K562 (cell line): Measurements from ENCODE around the gene ZC3H8. TPM values are rescaled to one million over a fixed set of nuclear protein-coding genes. Genes with fewer than 3 reads are reported as not detected.
A peak's percentile ranks its signal among the peaks of the same experiment; 100 is the strongest.

Experiments
- BCOR ChIP-seq: fragments of 450-650 bp; IDR thresholded peaks from 2 replicates; pipeline ENCODE4 v1.6.1; 2016
- CGGBP1 ChIP-seq: fragments of 250-450 bp; sonication (Bioruptor Pico); IDR thresholded peaks from 2 replicates; pipeline ENCODE4 v1.9.0; 2021; ENCODE audit warnings: mild to moderate bottlenecking
- CXXC5 ChIP-seq: fragments of 250-450 bp; sonication (Bioruptor Pico); IDR thresholded peaks from 2 replicates; pipeline ENCODE4 v1.8.0; 2022; ENCODE audit warnings: inconsistent platforms, mild to moderate bottlenecking, moderate library complexity
- DLX4 ChIP-seq: fragments of 250-450 bp; sonication (Bioruptor Pico); IDR thresholded peaks from 2 replicates; pipeline ENCODE4 v1.6.1; 2021; ENCODE audit warnings: mild to moderate bottlenecking
- DPF2 ChIP-seq: fragments of 450-650 bp; IDR thresholded peaks from 2 replicates; pipeline ENCODE4 v1.6.1; 2016
- ELK3 ChIP-seq: fragments of 450-650 bp; formaldehyde crosslinking; IDR thresholded peaks from 2 replicates; pipeline ENCODE4 v1.4.0; 2020; ENCODE audit warnings: mild to moderate bottlenecking
- ETV6 ChIP-seq, 3 experiments: fragments of 150-350 bp in 1 of 3; sonication (generic) in 1 of 3; formaldehyde crosslinking in 1 of 3; IDR thresholded peaks; 2 replicates each; pipeline versions ENCODE4 v1.6.1 to v1.8.0; 2014 to 2022; ENCODE audit warnings: borderline replicate concordance in 2 of 3, low read depth in 2 of 3, antibody characterized with exemption in 1 of 3, low read length in 1 of 3, mild to moderate bottlenecking in 1 of 3, missing genetic modification reagents in 1 of 3
- EWSR1 ChIP-seq: fragments of 450-650 bp; IDR thresholded peaks from 2 replicates; pipeline ENCODE4 v1.6.1; 2018; ENCODE audit warnings: borderline replicate concordance, mild to moderate bottlenecking, low read depth, moderate library complexity; ENCODE audit not compliant: partially characterized antibody
- FIP1L1 ChIP-seq: fragments of 200-400 bp; formaldehyde crosslinking; IDR thresholded peaks from 2 replicates; pipeline ENCODE4 v1.6.1; 2018; ENCODE audit warnings: mild to moderate bottlenecking, low read depth, low read length; ENCODE audit not compliant: poor library complexity, severe bottlenecking
- GTF2A2 ChIP-seq: IDR thresholded peaks from 2 replicates; pipeline ENCODE4 v1.6.1; 2016; ENCODE audit warnings: mild to moderate bottlenecking, missing genetic modification characterization, missing compliant biosample characterization
- KDM1A ChIP-seq, 2 experiments: fragments of 450-650 bp; IDR thresholded peaks; 2 replicates each; pipeline ENCODE4 v1.6.1; 2016; ENCODE audit warnings: mild to moderate bottlenecking in 2 of 2
- MED1 ChIP-seq: sonication (generic); formaldehyde crosslinking; IDR thresholded peaks from 2 replicates; pipeline ENCODE4 v1.8.1; 2023; ENCODE audit warnings: missing genetic modification reagents, borderline replicate concordance
- MTA2 ChIP-seq: fragments of 450-650 bp; IDR thresholded peaks from 2 replicates; pipeline ENCODE4 v1.6.1; 2016; ENCODE audit warnings: low read depth
- PATZ1 ChIP-seq: fragments of 250-450 bp; sonication (Bioruptor Pico); IDR thresholded peaks from 2 replicates; pipeline ENCODE4 v1.5.0; 2020; ENCODE audit warnings: mild to moderate bottlenecking, borderline replicate concordance
- POLR2B ChIP-seq: fragments of 450-650 bp; IDR thresholded peaks from 2 replicates; pipeline ENCODE4 v1.6.1; 2018; ENCODE audit warnings: low read depth; ENCODE audit not compliant: partially characterized antibody
- SRF ChIP-seq, 2 experiments: fragments of 250-450, 450-650 bp in 1 of 2; sonication (Bioruptor Pico) in 1 of 2; sonication (generic) in 1 of 2; formaldehyde crosslinking; IDR thresholded peaks; 2 replicates each; pipeline versions ENCODE4 v1.5.0 to v1.5.1; 2020 to 2022; ENCODE audit warnings: mild to moderate bottlenecking in 1 of 2, missing genetic modification reagents in 1 of 2
- TBP ChIP-seq: optimal IDR thresholded peaks from 2 replicates; pipeline ENCODE3; 2011; ENCODE audit warnings: low read depth, low read length, improper control_type of control experiment
- TCF7 ChIP-seq: sonication (generic); IDR thresholded peaks from 2 replicates; pipeline ENCODE4 v1.6.1; 2016; ENCODE audit warnings: antibody characterized with exemption, borderline replicate concordance
- USF1 ChIP-seq: sonication (generic); formaldehyde crosslinking; IDR thresholded peaks from 2 replicates; pipeline ENCODE4 v1.9.0; 2022; ENCODE audit warnings: mild to moderate bottlenecking, missing genetic modification reagents
- ZFPM2 ChIP-seq: fragments of 250-450 bp; sonication (Bioruptor Pico); IDR thresholded peaks from 2 replicates; pipeline ENCODE4 v1.5.1; 2022; ENCODE audit warnings: mild to moderate bottlenecking
- ZNF124 ChIP-seq: sonication (generic); formaldehyde crosslinking; IDR thresholded peaks from 2 replicates; pipeline ENCODE4 v1.8.1; 2022; ENCODE audit warnings: missing genetic modification reagents
- ZNF175 ChIP-seq: fragments of 200-800 bp; sonication (Bioruptor generic); IDR thresholded peaks from 2 replicates; pipeline ENCODE4 v1.6.1; 2016; ENCODE audit warnings: low read depth, mild to moderate bottlenecking, missing genetic modification characterization, missing compliant biosample characterization
- ZNF695 ChIP-seq: fragments of 450-650 bp; formaldehyde crosslinking; IDR thresholded peaks from 2 replicates; pipeline ENCODE4 v1.4.0; 2020; ENCODE audit warnings: mild to moderate bottlenecking, moderate library complexity
- ZNF785 ChIP-seq: fragments of 250-450 bp; sonication (Bioruptor Pico); IDR thresholded peaks from 2 replicates; pipeline ENCODE4 v1.4.0; 2020; ENCODE audit warnings: mild to moderate bottlenecking
- polyA plus RNA-seq, 8 experiments: library from polyadenylated mRNA; depleted of rRNA in 4 of 8; stranded (reverse) in 5 of 8; unstranded in 3 of 8; fragments of >200 nt; fragmentation: Nextera tagmentation in 2 of 8; fragmentation: Illumina TruSeq in 1 of 8; extraction: Ambion mirVana in 2 of 8; extraction: Trizol in 1 of 8; gene quantifications; 2 replicates each; pipeline versions ENCODE4 v1.2.1 to v1.2.3, GENCODE V29; 2011 to 2014; ENCODE audit warnings: inconsistent platforms in 1 of 8, missing spikeins in 1 of 8
- total RNA-seq, 7 experiments: library from RNA; depleted of rRNA in 6 of 7; stranded (reverse); fragments of >200 nt in 6 of 7; fragmentation: Illumina TruSeq in 2 of 7; extraction: Trizol in 2 of 7; gene quantifications; 2 replicates each; pipeline versions ENCODE4 v1.2.1 to v1.2.3, GENCODE V29; 2011 to 2021; ENCODE audit warnings: low replicate concordance in 1 of 7

Gene ZC3H8
- total and polyA plus RNA-seq, 9 of the 15 experiments (the other 6 are each of a cell fraction or from before 2014, with no cell fraction given) = 11.6 to 41.5 (median 27.5) TPM

GRCh38 chr2:112275311-112275886 is 20.6 kb upstream of the ZC3H8 start, which contains the start of gene ZC3H6 (continued):
- peak; percentile 70; the same call in 1 of the 2 replicates for TF ChIP-seq ZNF175
- TF ChIP-seq ELK3 (CRISPR knock-in tag) = no peak
- TF ChIP-seq USF1 (CRISPR knock-in tag) = peak; percentile 45
- TF ChIP-seq ZNF695 (CRISPR knock-in tag) = no peak
- no peak for TF ChIP-seq MED1 (CRISPR knock-in tag)
- peak in 1 of 2 experiments; percentile 56; a peak in 1 of 4 replicates for TF ChIP-seq ETV6 (IDR thresholded peaks at IDR 0.05; ENCODE audit: borderline replicate concordance in 1 of 2, low read depth in 2 of 2, low read length in 1 of 2)
- TF ChIP-seq ETV6 (CRISPR knock-in tag; IDR thresholded peaks at IDR 0.05; ENCODE audit: borderline replicate concordance) = no peak; the same call in 1 of the 2 replicates
- TF ChIP-seq MTA2 = peak; percentile 33; the same call in 1 of the 2 replicates
- peak in 1 of 2 experiments; percentile 67; a peak in 1 of 4 replicates for TF ChIP-seq SRF (CRISPR knock-in tag; IDR thresholded peaks at IDR 0.05)
- TF ChIP-seq ZNF785 (CRISPR knock-in tag) = no peak
- peak; percentile 41; the same call in 1 of the 2 replicates for TF ChIP-seq DPF2
- TF ChIP-seq GTF2A2 (tag) = peak; percentile 83
- TF ChIP-seq POLR2B = peak; percentile 84
- no peak for TF ChIP-seq EWSR1
- 0 out of 2 replicates have a peak, but pooled peaks have one; percentile 70 for TF ChIP-seq TCF7
- TF ChIP-seq ZNF124 (CRISPR knock-in tag) = no peak
- peak; percentile 96 for TF ChIP-seq TBP
- TF ChIP-seq CGGBP1 = 0 out of 2 replicates have a peak, but pooled peaks have one; percentile 40
- no peak for TF ChIP-seq ZFPM2 (CRISPR knock-in tag)
- no peak for TF ChIP-seq KDM1A (IDR thresholded peaks at IDR 0.05)
- 0 out of 2 replicates have a peak, but pooled peaks have one; percentile 19 for TF ChIP-seq PATZ1
- peak; percentile 74; the same call in 1 of the 2 replicates for TF ChIP-seq BCOR
- no peak for TF ChIP-seq DLX4
- peak; percentile 97 for TF ChIP-seq FIP1L1
- TF ChIP-seq CXXC5 (CRISPR knock-in tag) = peak; percentile 99
